ENCODE results near the gene HTR2A.
"Not testable (repeated sequence)": the region's sequence is repeated elsewhere in the genome, so short reads cannot be mapped to it uniquely, and the experiment has no call there.

The HTR2A gene

GRCh38 chr13:46812301-46812797 lies 84.5 kb downstream of the HTR2A start:
- no peak for DNase-seq (ENCODE audit: low read depth in 2 of 3, low spot score in 2 of 3)

GRCh38 chr13:46810440-46810839 lies 86.4 kb downstream of the HTR2A start:
- no peak for DNase-seq (ENCODE audit: low read depth in 2 of 3, low spot score in 2 of 3)

GRCh38 chr13:46804921-46805320 lies 91.9 kb downstream of the HTR2A start:
- DNase-seq (ENCODE audit: low read depth in 2 of 3, low spot score in 2 of 3), result not testable (repeated sequence)

GRCh38 chr13:46804391-46804815 lies 92.5 kb downstream of the HTR2A start:
- DNase-seq (ENCODE audit: low read depth in 2 of 3, low spot score in 2 of 3), result no peak

GRCh38 chr13:46803586-46803985 lies 93.3 kb downstream of the HTR2A start:
- no peak for DNase-seq (ENCODE audit: low read depth in 2 of 3, low spot score in 2 of 3)

GRCh38 chr13:46801858-46802257 lies 95.0 kb downstream of the HTR2A start:
- DNase-seq (ENCODE audit: low read depth in 2 of 3, low spot score in 2 of 3), result no peak

GRCh38 chr13:46799139-46799538 lies 97.7 kb downstream of the HTR2A start:
- no peak for DNase-seq (ENCODE audit: low read depth in 2 of 3, low spot score in 2 of 3)

GRCh38 chr13:46797501-46798237 lies 99.2 kb downstream of the HTR2A start:
- DNase-seq (ENCODE audit: low read depth in 2 of 3, low spot score in 2 of 3), result no peak

- peak; percentile 75 to 84 (median 78) for DNase-seq (ENCODE audit: low read depth in 2 of 3, low spot score in 2 of 3)
These were observed 100.1 kb downstream of the HTR2A start, which contains the start of gene ESD for GRCh38 chr13:46796515-46797474. Gene ESD, minus strand, starts transcription at chr13:46797161. Its CDS starts 5,748 bp downstream, at chr13:46791413.

- no peak for DNase-seq (ENCODE audit: low read depth in 2 of 3, low spot score in 2 of 3)
These were observed 100.7 kb downstream of the HTR2A start for GRCh38 chr13:46796129-46796514.

- DNase-seq (ENCODE audit: low read depth in 2 of 3, low spot score in 2 of 3), result no peak
These were observed 101.5 kb downstream of the HTR2A start for GRCh38 chr13:46795321-46795720.

- DNase-seq (ENCODE audit: low read depth in 2 of 3, low spot score in 2 of 3), result no peak
These were observed 113.3 kb downstream of the HTR2A start for GRCh38 chr13:46783504-46783903.

GRCh38 chr13:46782691-46783090 lies 114.2 kb downstream of the HTR2A start:
- no peak for DNase-seq (ENCODE audit: low read depth in 2 of 3, low spot score in 2 of 3)

GRCh38 chr13:46782066-46782465 lies 114.8 kb downstream of the HTR2A start:
- no peak for DNase-seq (ENCODE audit: low read depth in 2 of 3, low spot score in 2 of 3)
